Measurements from ENCODE around the gene SRP54.

SRP54 gene

GRCh38 chr14:35001621-35002020 lies 18.8 kb downstream of the SRP54 start (continued):
- no peak for TF ChIP-seq PRDM6 (tag by site-specific recombination; IDR thresholded peaks at IDR 0.05)
- TF ChIP-seq ZNF354C (tag by site-specific recombination; IDR thresholded peaks at IDR 0.05; ENCODE audit: borderline replicate concordance, low read depth): no peak
- no peak for TF ChIP-seq ZBTB11 (tag by site-specific recombination; conservative IDR thresholded peaks at IDR 0.05; ENCODE audit: low read depth)
- no peak for TF ChIP-seq ZNF280C (tag by site-specific recombination; IDR thresholded peaks at IDR 0.05)
- TF ChIP-seq HIC1 (tag by site-specific recombination; IDR thresholded peaks at IDR 0.05): no peak

GRCh38 chr14:35004839-35005238 lies 22.0 kb downstream of the SRP54 start:
- POLR2A ChIA-PET: no interaction called here
- H3K4me1 ChIP-seq (ENCODE audit: control insufficient read depth, insufficient read depth, low read length): no peaks in the 10 kb centered on the region
- H3K4me3 ChIP-seq (ENCODE audit: low read depth, low read length): no peak overlapping the region
- no peaks in the 10 kb centered on the region for H3K9me3 ChIP-seq (ENCODE audit: control insufficient read depth, insufficient read depth, low read depth, low read length)
- CTCF ChIA-PET: no interaction called here
- no peak overlapping the region for H3K27ac ChIP-seq (ENCODE audit: extremely low read depth, low read depth, low read length)
- H3K36me3 ChIP-seq (ENCODE audit: control insufficient read depth in 2 of 2, insufficient read depth in 1 of 2, low read length in 2 of 2): peaks cover 34 to 36% of the 10 kb centered on the region in 2 experiments
- no peak for TF ChIP-seq ZNF248 (tag by site-specific recombination; IDR thresholded peaks at IDR 0.05)
- TF ChIP-seq ZNF404 (tag by site-specific recombination; IDR thresholded peaks at IDR 0.05): no peak
- TF ChIP-seq HOXC10 (CRISPR knock-in tag; IDR thresholded peaks at IDR 0.05): no peak
- no peak for TF ChIP-seq ZNF157 (tag by site-specific recombination; IDR thresholded peaks at IDR 0.05)
- TF ChIP-seq ZNF514 (tag by site-specific recombination; IDR thresholded peaks at IDR 0.05): no peak
- no peak for TF ChIP-seq ZNF169 (tag by site-specific recombination; IDR thresholded peaks at IDR 0.05)
- no peak for TF ChIP-seq ZNF529 (tag by site-specific recombination; IDR thresholded peaks at IDR 0.05; ENCODE audit: insufficient replicate concordance)
- no peak for TF ChIP-seq ZBTB7A (tag by site-specific recombination; IDR thresholded peaks at IDR 0.05; ENCODE audit: low read depth)
- TF ChIP-seq PATZ1 (tag by site-specific recombination; IDR thresholded peaks at IDR 0.05): no peak
- TF ChIP-seq ZBTB17 (tag by site-specific recombination; IDR thresholded peaks at IDR 0.05): no peak
- no peak for TF ChIP-seq ZNF394 (tag by site-specific recombination; IDR thresholded peaks at IDR 0.05; ENCODE audit: borderline replicate concordance)
- no peak for TF ChIP-seq ZNF580 (tag by site-specific recombination; IDR thresholded peaks at IDR 0.05)
- no peak for TF ChIP-seq ZFHX2 (tag by site-specific recombination; conservative IDR thresholded peaks at IDR 0.05)
- no peak for TF ChIP-seq ZNF791 (tag by site-specific recombination; IDR thresholded peaks at IDR 0.05)
- no peak for TF ChIP-seq ZNF221 (tag by site-specific recombination; IDR thresholded peaks at IDR 0.05; ENCODE audit: borderline replicate concordance)
- no peak for TF ChIP-seq KLF7 (tag by site-specific recombination; IDR thresholded peaks at IDR 0.05; ENCODE audit: borderline replicate concordance)
